ENCODE data around the gene IL1RAPL1.

The IL1RAPL1 gene

GRCh38 chrX:29470030-29470429 lies 882.8 kb downstream of the IL1RAPL1 start:
- Histone ChIP-seq H3K36me3 (ENCODE audit: insufficient read depth, low read length) (no peaks in the 10 kb centered on the region), H3K4me1 (ENCODE audit: insufficient read depth, low read length) (no peaks in the 10 kb centered on the region), H2AFZ (ENCODE audit: low read depth, low read length) (no peak overlapping the region), H3K27me3 (ENCODE audit: insufficient read depth, low read length) (no peaks in the 10 kb centered on the region), H3K4me3 (ENCODE audit: low read length) (no peak overlapping the region), H3K9me3 (ENCODE audit: low read length) (no peaks in the 10 kb centered on the region)

DNA sequence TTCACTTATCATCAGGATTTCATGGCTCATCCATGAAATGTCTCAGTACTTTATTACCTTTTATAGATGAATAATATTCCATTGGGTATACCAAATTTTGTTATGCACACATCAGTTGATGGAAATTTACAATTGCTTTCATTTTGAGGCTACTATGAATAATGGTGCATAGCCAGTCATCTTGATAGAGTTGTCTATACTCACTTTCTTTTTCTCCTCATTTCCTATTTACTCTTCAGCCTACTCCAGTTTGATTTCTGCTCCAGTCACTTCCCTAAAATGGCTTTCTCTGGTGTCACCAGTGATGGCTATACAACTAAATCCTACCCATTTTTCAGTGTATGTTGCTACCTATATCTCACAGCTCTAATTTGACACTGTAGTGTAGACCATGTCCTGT lies 884.6 kb downstream of the IL1RAPL1 start:
- Histone ChIP-seq H3K27me3 (ENCODE audit: insufficient read depth, low read length) (no peaks in the 10 kb centered on the region), H2AFZ (ENCODE audit: low read depth, low read length) (no peak overlapping the region), H3K36me3 (ENCODE audit: insufficient read depth, low read length) (no peaks in the 10 kb centered on the region), H3K9me3 (ENCODE audit: low read length) (no peaks in the 10 kb centered on the region), H3K4me3 (ENCODE audit: low read length) (no peak overlapping the region), H3K4me1 (ENCODE audit: insufficient read depth, low read length) (no peaks in the 10 kb centered on the region)

DNA sequence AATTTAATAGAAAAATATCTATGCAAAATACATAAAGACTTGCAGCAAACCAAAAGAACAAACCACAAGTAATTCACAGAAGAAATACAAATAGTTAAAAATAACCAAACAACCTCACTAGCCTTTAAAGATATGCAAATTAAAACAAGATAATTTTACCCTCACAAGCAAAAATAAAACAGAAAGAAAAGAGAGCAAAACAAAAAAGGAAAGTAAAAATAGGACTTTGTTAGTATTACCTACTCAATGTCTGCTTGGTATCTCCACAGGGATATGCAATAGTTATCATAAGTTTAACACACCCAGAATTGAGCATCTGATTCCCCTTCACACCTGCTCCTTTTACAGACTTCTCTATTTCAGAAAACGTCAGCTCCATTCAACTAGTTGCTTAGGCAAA lies 890.6 kb downstream of the IL1RAPL1 start:
- no peaks in the 10 kb centered on the region for H3K9me3 ChIP-seq (ENCODE audit: low read length)
- H3K36me3 ChIP-seq (ENCODE audit: insufficient read depth, low read length): no peaks in the 10 kb centered on the region
- H2AFZ ChIP-seq (ENCODE audit: low read depth, low read length): no peak overlapping the region
- H3K27me3 ChIP-seq (ENCODE audit: insufficient read depth, low read length): no peaks in the 10 kb centered on the region
- H3K4me1 ChIP-seq (ENCODE audit: insufficient read depth, low read length): no peaks in the 10 kb centered on the region
- no peak overlapping the region for H3K4me3 ChIP-seq (ENCODE audit: low read length)

GRCh38 chrX:29478336-29479069 lies 891.3 kb downstream of the IL1RAPL1 start:
- no peak overlapping the region for H2AFZ ChIP-seq (ENCODE audit: low read depth, low read length)
- no peak overlapping the region for H3K4me3 ChIP-seq (ENCODE audit: low read length)
- no peaks in the 10 kb centered on the region for H3K4me1 ChIP-seq (ENCODE audit: insufficient read depth, low read length)
- H3K36me3 ChIP-seq (ENCODE audit: insufficient read depth, low read length): no peaks in the 10 kb centered on the region
- no peaks in the 10 kb centered on the region for H3K27me3 ChIP-seq (ENCODE audit: insufficient read depth, low read length)
- H3K9me3 ChIP-seq (ENCODE audit: low read length): no peaks in the 10 kb centered on the region

GRCh38 chrX:29487214-29487613 lies 900.0 kb downstream of the IL1RAPL1 start:
- Histone ChIP-seq H2AFZ (ENCODE audit: low read depth, low read length) (no peak overlapping the region), H3K4me1 (ENCODE audit: insufficient read depth, low read length) (no peaks in the 10 kb centered on the region), H3K9me3 (ENCODE audit: low read length) (no peaks in the 10 kb centered on the region), H3K27me3 (ENCODE audit: insufficient read depth, low read length) (no peaks in the 10 kb centered on the region), H3K36me3 (ENCODE audit: insufficient read depth, low read length) (no peaks in the 10 kb centered on the region), H3K4me3 (ENCODE audit: low read length) (no peak overlapping the region)

GRCh38 chrX:29487714-29488113 lies 900.5 kb downstream of the IL1RAPL1 start:
- Histone ChIP-seq H3K4me3 (ENCODE audit: low read length) (no peak overlapping the region), H3K36me3 (ENCODE audit: insufficient read depth, low read length) (no peaks in the 10 kb centered on the region), H3K4me1 (ENCODE audit: insufficient read depth, low read length) (no peaks in the 10 kb centered on the region), H3K9me3 (ENCODE audit: low read length) (no peaks in the 10 kb centered on the region), H3K27me3 (ENCODE audit: insufficient read depth, low read length) (no peaks in the 10 kb centered on the region), H2AFZ (ENCODE audit: low read depth, low read length) (no peak overlapping the region)

- H2AFZ ChIP-seq (ENCODE audit: low read depth, low read length): no peak overlapping the region
- H3K9me3 ChIP-seq (ENCODE audit: low read length): no peaks in the 10 kb centered on the region
- H3K36me3 ChIP-seq (ENCODE audit: insufficient read depth, low read length): no peaks in the 10 kb centered on the region
- no peak overlapping the region for H3K4me3 ChIP-seq (ENCODE audit: low read length)
- H3K4me1 ChIP-seq (ENCODE audit: insufficient read depth, low read length): no peaks in the 10 kb centered on the region
- no peaks in the 10 kb centered on the region for H3K27me3 ChIP-seq (ENCODE audit: insufficient read depth, low read length)
Observed at GRCh38 chrX:29488919-29489318, 901.7 kb downstream of the IL1RAPL1 start.

DNA sequence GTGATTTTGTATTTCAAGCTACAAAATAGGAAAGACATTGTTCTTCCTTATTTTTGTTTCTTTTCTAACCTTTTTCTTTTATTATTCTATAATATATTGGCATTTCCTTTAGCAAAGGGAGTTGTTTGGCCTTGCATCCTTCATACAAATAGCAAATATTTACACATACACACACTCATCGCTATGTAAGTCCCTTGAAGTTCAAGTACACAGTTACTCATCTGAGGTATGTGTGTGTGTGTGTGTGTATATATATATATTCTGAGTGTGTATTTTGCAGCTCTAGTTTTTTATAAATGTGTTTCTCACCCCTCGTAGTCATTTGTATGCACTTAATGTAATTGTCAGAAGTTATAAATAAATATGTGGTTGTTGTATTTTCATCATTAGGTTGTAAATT lies 903.4 kb downstream of the IL1RAPL1 start:
- Histone ChIP-seq H3K27me3 (ENCODE audit: insufficient read depth, low read length) (no peaks in the 10 kb centered on the region), H3K4me1 (ENCODE audit: insufficient read depth, low read length) (no peaks in the 10 kb centered on the region), H3K9me3 (ENCODE audit: low read length) (no peaks in the 10 kb centered on the region), H2AFZ (ENCODE audit: low read depth, low read length) (no peak overlapping the region), H3K4me3 (ENCODE audit: low read length) (no peak overlapping the region), H3K36me3 (ENCODE audit: insufficient read depth, low read length) (no peaks in the 10 kb centered on the region)

- H3K4me1 ChIP-seq (ENCODE audit: insufficient read depth, low read length): no peaks in the 10 kb centered on the region
- H3K9me3 ChIP-seq (ENCODE audit: low read length): no peaks in the 10 kb centered on the region
- H2AFZ ChIP-seq (ENCODE audit: low read depth, low read length): no peak overlapping the region
- H3K27me3 ChIP-seq (ENCODE audit: insufficient read depth, low read length): no peaks in the 10 kb centered on the region
- H3K36me3 ChIP-seq (ENCODE audit: insufficient read depth, low read length): no peaks in the 10 kb centered on the region
- H3K4me3 ChIP-seq (ENCODE audit: low read length): no peak overlapping the region
Observed at GRCh38 chrX:29491659-29492058, 904.4 kb downstream of the IL1RAPL1 start.

GRCh38 chrX:29496636-29497180 lies 909.5 kb downstream of the IL1RAPL1 start:
- no peaks in the 10 kb centered on the region for H3K9me3 ChIP-seq (ENCODE audit: low read length)
- no peaks in the 10 kb centered on the region for H3K4me1 ChIP-seq (ENCODE audit: insufficient read depth, low read length)
- no peaks in the 10 kb centered on the region for H3K27me3 ChIP-seq (ENCODE audit: insufficient read depth, low read length)
- H3K4me3 ChIP-seq (ENCODE audit: low read length): no peak overlapping the region
- no peaks in the 10 kb centered on the region for H3K36me3 ChIP-seq (ENCODE audit: insufficient read depth, low read length)
- H2AFZ ChIP-seq (ENCODE audit: low read depth, low read length): no peak overlapping the region

DNA sequence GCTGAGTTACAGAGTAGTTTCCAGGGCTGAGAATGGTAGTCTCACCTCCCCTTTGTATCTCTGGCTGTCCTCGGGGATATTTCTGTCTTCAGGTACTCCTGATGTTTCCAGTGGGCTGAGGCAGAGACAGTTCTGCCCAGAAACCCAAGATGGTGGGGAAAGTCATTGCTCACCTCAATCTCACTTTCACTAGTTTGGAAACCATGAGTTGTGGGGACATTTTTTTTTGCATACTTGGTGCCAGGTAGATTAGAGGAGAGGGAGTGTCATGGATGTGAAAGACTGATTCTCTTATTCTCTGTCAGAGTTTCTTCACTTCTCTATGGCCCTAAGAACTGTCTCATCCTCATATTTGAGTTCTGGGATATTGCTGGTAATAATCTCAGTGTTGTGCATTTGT lies 919.5 kb downstream of the IL1RAPL1 start:
- no peaks in the 10 kb centered on the region for H3K27me3 ChIP-seq (ENCODE audit: insufficient read depth, low read length)
- H3K4me3 ChIP-seq (ENCODE audit: low read length): no peak overlapping the region
- H3K36me3 ChIP-seq (ENCODE audit: insufficient read depth, low read length): no peaks in the 10 kb centered on the region
- H2AFZ ChIP-seq (ENCODE audit: low read depth, low read length): no peak overlapping the region
- no peaks in the 10 kb centered on the region for H3K4me1 ChIP-seq (ENCODE audit: insufficient read depth, low read length)
- no peaks in the 10 kb centered on the region for H3K9me3 ChIP-seq (ENCODE audit: low read length)

DNA sequence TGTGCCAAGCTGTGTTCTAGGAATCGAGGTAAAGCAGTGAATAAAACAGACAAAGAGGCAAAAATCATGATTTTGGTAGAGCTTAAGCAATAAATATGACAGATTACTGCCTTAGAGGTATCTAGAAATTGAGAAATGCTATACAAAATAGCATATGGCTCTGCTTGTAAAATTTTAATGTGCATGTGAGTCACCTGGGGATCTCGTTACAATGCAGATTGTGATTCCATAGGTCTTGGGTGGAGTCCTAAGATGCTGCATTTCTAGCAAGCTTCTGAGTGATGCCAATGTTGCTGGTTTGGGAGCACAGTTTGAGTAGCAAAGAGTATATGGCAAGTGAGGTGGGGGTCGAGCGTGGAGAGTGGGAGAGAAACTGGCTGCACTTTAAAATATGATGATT lies 930.9 kb downstream of the IL1RAPL1 start:
- H3K36me3 ChIP-seq (ENCODE audit: insufficient read depth, low read length): no peaks in the 10 kb centered on the region
- H3K4me1 ChIP-seq (ENCODE audit: insufficient read depth, low read length): no peaks in the 10 kb centered on the region
- H3K27me3 ChIP-seq (ENCODE audit: insufficient read depth, low read length): no peaks in the 10 kb centered on the region
- no peak overlapping the region for H3K4me3 ChIP-seq (ENCODE audit: low read length)
- no peaks in the 10 kb centered on the region for H3K9me3 ChIP-seq (ENCODE audit: low read length)
- H2AFZ ChIP-seq (ENCODE audit: low read depth, low read length): no peak overlapping the region

- H3K4me3 ChIP-seq (ENCODE audit: low read length): no peak overlapping the region
- no peaks in the 10 kb centered on the region for H3K4me1 ChIP-seq (ENCODE audit: insufficient read depth, low read length)
- no peaks in the 10 kb centered on the region for H3K9me3 ChIP-seq (ENCODE audit: low read length)
- no peak overlapping the region for H2AFZ ChIP-seq (ENCODE audit: low read depth, low read length)
- no peaks in the 10 kb centered on the region for H3K36me3 ChIP-seq (ENCODE audit: insufficient read depth, low read length)
- no peaks in the 10 kb centered on the region for H3K27me3 ChIP-seq (ENCODE audit: insufficient read depth, low read length)
Observed at GRCh38 chrX:29528281-29528680, 941.0 kb downstream of the IL1RAPL1 start.

- Histone ChIP-seq H3K9me3 (ENCODE audit: low read length) (no peaks in the 10 kb centered on the region), H3K27me3 (ENCODE audit: insufficient read depth, low read length) (no peaks in the 10 kb centered on the region), H2AFZ (ENCODE audit: low read depth, low read length) (no peak overlapping the region), H3K4me1 (ENCODE audit: insufficient read depth, low read length) (no peaks in the 10 kb centered on the region), H3K36me3 (ENCODE audit: insufficient read depth, low read length) (no peaks in the 10 kb centered on the region), H3K4me3 (ENCODE audit: low read length) (no peak overlapping the region)
Observed at GRCh38 chrX:29530501-29530900, 943.3 kb downstream of the IL1RAPL1 start.
